ENCODE data around the gene ENPP3. TPM values are rescaled to one million over a fixed set of nuclear protein-coding genes. Genes with fewer than 3 reads are reported as not detected.
"Not testable (repeated sequence)": the region's sequence is repeated elsewhere in the genome, so short reads cannot be mapped to it uniquely, and the experiment has no call there.

Gene ENPP3
- total RNA-seq, 1 experiment from 2014 or later = 0.15 TPM

GRCh38 chr6:131696956-131697355 is 59.9 kb downstream of the ENPP3 start:
- H3K27me3 Mint-ChIP-seq (ENCODE audit: low read depth) = peaks cover 2% of the 10 kb centered on the region; the same call in 1 of the 2 replicates
- no peaks in the 10 kb centered on the region for H3K27me3 ChIP-seq (ENCODE audit: insufficient read depth, low read length)
- H3K79me2 ChIP-seq (ENCODE audit: insufficient read depth, low read length) = no peaks in the 10 kb centered on the region
- H3K27ac Mint-ChIP-seq = no peak overlapping the region
- H3K23ac ChIP-seq (ENCODE audit: insufficient read length, low read depth, low read length) = no peak overlapping the region
- no peaks in the 10 kb centered on the region for H3K23me2 ChIP-seq (ENCODE audit: insufficient read length, low read depth, low read length, poor library complexity, severe bottlenecking)
- H2AFZ ChIP-seq (ENCODE audit: low read length) = no peak overlapping the region
- H3K9ac ChIP-seq (ENCODE audit: extremely low read depth, insufficient read length, low read length) = no peak overlapping the region
- H4K20me1 ChIP-seq (ENCODE audit: control insufficient read depth, insufficient read depth, insufficient read length) = no peaks in the 10 kb centered on the region
- TF ChIP-seq CTCF (conservative IDR thresholded peaks at IDR 0.05) = no peak
- H3K4me1 ChIP-seq (ENCODE audit: insufficient read depth, low read length) = no peaks in the 10 kb centered on the region; the same call in 1 of the 2 replicates
- H3K9me3 Mint-ChIP-seq = no peaks in the 10 kb centered on the region; a peak in 1 of 5 replicates
- no peak for DNase-seq
- H3K79me1 ChIP-seq (ENCODE audit: insufficient read depth, low read depth, low read length, poor library complexity, severe bottlenecking) = no peaks in the 10 kb centered on the region
- H3T11ph ChIP-seq (ENCODE audit: low read length) = no peak overlapping the region
- no peak overlapping the region for H4K8ac ChIP-seq (replicated peaks; ENCODE audit: insufficient read length, low read depth, low read length)
- no CpG with 5 or more reads among the region's 7 CpGs for WGBS (ENCODE audit: extremely low coverage, insufficient read length, low lambda C conversion rate)
- no peak overlapping the region for H2BK15ac ChIP-seq (ENCODE audit: low read depth, low read length)
- H3K4ac ChIP-seq (ENCODE audit: low read depth, low read length) = no peak overlapping the region
- H3K4me3 Mint-ChIP-seq = no peak overlapping the region
- H3K4me1 Mint-ChIP-seq = peaks cover 7 to 9% of the 10 kb centered on the region in 2 experiments; a peak in 3 of 4 replicates
- H3K18ac ChIP-seq (ENCODE audit: insufficient read length, low read depth, low read length) = no peak overlapping the region
- H2BK5ac ChIP-seq (ENCODE audit: insufficient read length, low read length) = no peak overlapping the region
- no peak overlapping the region for H3K27ac ChIP-seq (ENCODE audit: insufficient read length, low read depth, low read length)
- H3K9me3 ChIP-seq (ENCODE audit: control insufficient read depth, low read depth, low read length) = no peaks in the 10 kb centered on the region
- H2BK120ac ChIP-seq (ENCODE audit: low read depth, low read length, poor library complexity, severe bottlenecking) = no peak overlapping the region
- no peak overlapping the region for H4K91ac ChIP-seq (ENCODE audit: insufficient read length, low read depth, low read length)
- H3K4me2 ChIP-seq (ENCODE audit: insufficient read depth, insufficient read length, low read length) = no peak overlapping the region
- H2BK12ac ChIP-seq (ENCODE audit: insufficient read length, low read depth, low read length) = no peak overlapping the region
- H2AK5ac ChIP-seq (ENCODE audit: insufficient read length, low read length) = no peak overlapping the region
- no peak overlapping the region for H3K56ac ChIP-seq (ENCODE audit: insufficient read length, low read depth, low read length)
- no peak overlapping the region for H3K14ac ChIP-seq (ENCODE audit: insufficient read depth, low read length)
- no peak overlapping the region for H2BK20ac ChIP-seq (ENCODE audit: low read depth, low read length, poor library complexity, severe bottlenecking)
- no peak overlapping the region for H4K5ac ChIP-seq (ENCODE audit: insufficient read length, low read depth, low read length)
- H3K36me3 Mint-ChIP-seq (ENCODE audit: insufficient read depth in 1 of 3, low read depth in 3 of 3) = no peaks in the 10 kb centered on the region

- not testable (repeated sequence) for H3K27ac Mint-ChIP-seq; H3K36me3 Mint-ChIP-seq (ENCODE audit: insufficient read depth in 1 of 3, low read depth in 3 of 3); H2BK20ac ChIP-seq (ENCODE audit: low read depth, low read length, poor library complexity, severe bottlenecking); H4K8ac ChIP-seq (replicated peaks; ENCODE audit: insufficient read length, low read depth, low read length); H3K18ac ChIP-seq (ENCODE audit: insufficient read length, low read depth, low read length); H2BK12ac ChIP-seq (ENCODE audit: insufficient read length, low read depth, low read length); H4K91ac ChIP-seq (ENCODE audit: insufficient read length, low read depth, low read length); H3K4me1 ChIP-seq (ENCODE audit: insufficient read depth, low read length); H3T11ph ChIP-seq (ENCODE audit: low read length); H3K27ac ChIP-seq (ENCODE audit: insufficient read length, low read depth, low read length); H3K23me2 ChIP-seq (ENCODE audit: insufficient read length, low read depth, low read length, poor library complexity, severe bottlenecking); H3K9ac ChIP-seq (ENCODE audit: extremely low read depth, insufficient read length, low read length); H3K23ac ChIP-seq (ENCODE audit: insufficient read length, low read depth, low read length); H2BK15ac ChIP-seq (ENCODE audit: low read depth, low read length); H3K79me1 ChIP-seq (ENCODE audit: insufficient read depth, low read depth, low read length, poor library complexity, severe bottlenecking); H3K4me1 Mint-ChIP-seq; H3K9me3 ChIP-seq (ENCODE audit: control insufficient read depth, low read depth, low read length); H3K4me2 ChIP-seq (ENCODE audit: insufficient read depth, insufficient read length, low read length); H3K56ac ChIP-seq (ENCODE audit: insufficient read length, low read depth, low read length); H3K9me3 Mint-ChIP-seq; H3K14ac ChIP-seq (ENCODE audit: insufficient read depth, low read length); H4K5ac ChIP-seq (ENCODE audit: insufficient read length, low read depth, low read length); H2AK5ac ChIP-seq (ENCODE audit: insufficient read length, low read length); H3K4me3 Mint-ChIP-seq; DNase-seq; H2BK5ac ChIP-seq (ENCODE audit: insufficient read length, low read length); H2AFZ ChIP-seq (ENCODE audit: low read length); H4K20me1 ChIP-seq (ENCODE audit: control insufficient read depth, insufficient read depth, insufficient read length); H3K79me2 ChIP-seq (ENCODE audit: insufficient read depth, low read length); H3K27me3 ChIP-seq (ENCODE audit: insufficient read depth, low read length); H3K4ac ChIP-seq (ENCODE audit: low read depth, low read length); H2BK120ac ChIP-seq (ENCODE audit: low read depth, low read length, poor library complexity, severe bottlenecking); H3K27me3 Mint-ChIP-seq (ENCODE audit: low read depth)
- no CpG with 5 or more reads among the region's 14 CpGs for WGBS (ENCODE audit: extremely low coverage, insufficient read length, low lambda C conversion rate)
These were observed 63.7 kb downstream of the ENPP3 start for GRCh38 chr6:131700851-131701250.

Data from H9 (cell line).